ENCODE measurements around the gene SARDH.

DNA sequence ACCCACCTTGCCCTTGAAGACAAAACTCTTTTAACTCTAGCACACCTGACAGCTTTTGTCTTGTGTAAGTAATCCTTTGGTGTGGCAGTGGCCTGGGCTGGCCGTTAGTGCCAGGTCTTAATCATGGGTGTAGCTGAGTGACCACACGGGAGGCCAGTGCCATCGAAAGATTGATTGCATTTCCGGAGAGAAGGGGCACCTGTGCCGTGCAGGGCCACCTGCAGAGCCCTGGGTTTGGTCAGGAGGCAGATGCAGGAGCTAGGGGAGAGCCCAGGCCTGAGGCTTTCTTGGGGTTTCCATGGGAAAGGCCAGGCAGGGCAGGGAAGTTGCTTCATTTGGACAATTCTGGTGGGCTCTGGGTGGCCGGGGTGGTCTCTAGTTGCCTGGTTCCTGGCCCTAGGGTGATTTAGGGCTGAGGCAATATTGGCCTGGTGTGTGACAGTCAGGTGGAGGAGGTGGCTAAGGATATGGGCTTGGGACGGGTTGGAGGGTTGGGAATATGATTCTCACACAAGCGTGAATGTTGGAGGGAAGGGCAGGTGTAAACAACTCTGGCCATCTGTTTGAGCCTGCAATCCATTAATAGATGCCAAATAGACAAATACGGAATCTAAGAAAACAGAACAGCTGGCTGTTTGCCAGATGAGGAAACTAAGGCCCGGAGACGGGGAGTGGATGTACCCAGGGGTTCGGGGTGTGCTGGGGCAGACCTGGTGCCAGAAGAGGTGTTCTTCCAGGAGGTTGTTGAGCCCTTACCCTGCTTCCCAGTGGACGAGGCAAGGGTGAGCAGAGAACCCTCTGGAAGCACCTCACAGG is 97.4 kb downstream of the SARDH start:
- TF ChIP-seq, protein P1, sequence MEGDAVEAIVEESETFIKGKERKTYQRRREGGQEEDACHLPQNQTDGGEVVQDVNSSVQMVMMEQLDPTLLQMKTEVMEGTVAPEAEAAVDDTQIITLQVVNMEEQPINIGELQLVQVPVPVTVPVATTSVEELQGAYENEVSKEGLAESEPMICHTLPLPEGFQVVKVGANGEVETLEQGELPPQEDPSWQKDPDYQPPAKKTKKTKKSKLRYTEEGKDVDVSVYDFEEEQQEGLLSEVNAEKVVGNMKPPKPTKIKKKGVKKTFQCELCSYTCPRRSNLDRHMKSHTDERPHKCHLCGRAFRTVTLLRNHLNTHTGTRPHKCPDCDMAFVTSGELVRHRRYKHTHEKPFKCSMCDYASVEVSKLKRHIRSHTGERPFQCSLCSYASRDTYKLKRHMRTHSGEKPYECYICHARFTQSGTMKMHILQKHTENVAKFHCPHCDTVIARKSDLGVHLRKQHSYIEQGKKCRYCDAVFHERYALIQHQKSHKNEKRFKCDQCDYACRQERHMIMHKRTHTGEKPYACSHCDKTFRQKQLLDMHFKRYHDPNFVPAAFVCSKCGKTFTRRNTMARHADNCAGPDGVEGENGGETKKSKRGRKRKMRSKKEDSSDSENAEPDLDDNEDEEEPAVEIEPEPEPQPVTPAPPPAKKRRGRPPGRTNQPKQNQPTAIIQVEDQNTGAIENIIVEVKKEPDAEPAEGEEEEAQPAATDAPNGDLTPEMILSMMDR (IDR thresholded peaks at IDR 0.05 in 8 of 11, conservative IDR thresholded peaks at IDR 0.05 in 3 of 11): no peak
- no peak for TF ChIP-seq POLR2AphosphoS5 (IDR thresholded peaks at IDR 0.05)

Measured in spleen (tissue), 7 donors.